Stimulated activated naive CD8-positive, alpha-beta T cell treated with anti-CD3 and anti-CD28 coated beads, Interleukin-15, Interleukin-2, amounts not matched to agents 100 U/mL and 50 U/mL, for 24 hours (primary cell): ENCODE measurements around the gene NR0B1.

Source experiments
- ATAC-seq: fragments of 150-1000 bp; cut with Tn5 transposase; one replicate; pipeline ENCODE4 v1.10.0; 2021
- DNase-seq: peaks from one replicate; pipeline ENCODE4 v3.0.0; 2021

NR0B1 gene

GRCh38 chrX:30262763-30263162, 46.4 kb downstream of the NR0B1 start:
- no peak for ATAC-seq
- no peak for DNase-seq

- no peak for ATAC-seq
- DNase-seq: no peak
Observed at GRCh38 chrX:30261012-30261411, 48.2 kb downstream of the NR0B1 start.

GRCh38 chrX:30259927-30260326, 49.3 kb downstream of the NR0B1 start:
- DNase-seq (no peak), ATAC-seq (no peak)
